ENCODE data around the gene EYS. TPM values are rescaled to one million over a fixed set of nuclear protein-coding genes. Genes with fewer than 3 reads are reported as not detected.

Gene EYS
- total and polyA plus RNA-seq, 2 of the 8 experiments (the other 6 are each of a cell fraction or from before 2014, with no cell fraction given): 0.05 to 0.13 TPM

DNA sequence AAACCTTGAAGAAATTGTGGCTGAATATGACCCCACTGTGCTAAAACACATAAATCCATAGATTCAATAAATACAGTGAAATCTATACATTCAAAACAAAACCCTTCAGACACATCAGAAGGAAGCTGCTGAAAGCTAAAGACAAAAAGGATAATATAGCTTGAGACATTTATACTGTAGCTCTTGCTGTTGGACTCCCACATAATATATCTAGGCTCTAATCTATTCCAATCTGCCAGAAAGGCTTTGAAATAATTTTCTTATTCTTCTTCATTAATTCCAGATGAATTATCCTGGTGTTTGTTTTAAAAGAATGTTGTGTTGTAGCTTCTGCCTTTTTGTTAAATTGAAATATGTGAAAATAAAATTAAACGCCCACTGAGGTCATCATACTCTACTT is 454.0 kb downstream of the EYS start:
- no peak for FAIRE-seq
- WGBS, 2 experiments (ENCODE audit: extremely low coverage in 1 of 2, insufficient coverage in 1 of 2, insufficient read length in 1 of 2, insufficient replicate concordance in 2 of 2, low coverage in 1 of 2, low lambda C conversion rate in 2 of 2, missing lambda C conversion rate in 1 of 2): 96% methylated on average over 1 of the region's 1 CpG; no CpG with 5 or more reads in 1 of the 2 experiments
- no peak overlapping the region for H2AK5ac ChIP-seq (ENCODE audit: low read depth, low read length)
- no peak for TF ChIP-seq SP2 (IDR thresholded peaks at IDR 0.05; ENCODE audit: low read length)
- TF ChIP-seq JUND (IDR thresholded peaks at IDR 0.05; ENCODE audit: low read length): no peak
- no peak for TF ChIP-seq SAP30 (IDR thresholded peaks at IDR 0.05; ENCODE audit: insufficient read depth, insufficient replicate concordance, low read length)
- TF ChIP-seq SIRT6 (IDR thresholded peaks at IDR 0.05; ENCODE audit: low read length): no peak
- TF ChIP-seq HDAC2 (IDR thresholded peaks at IDR 0.05; ENCODE audit: borderline replicate concordance in 1 of 2, low read depth in 2 of 2, low read length in 2 of 2): no peak
- no peak for TF ChIP-seq TEAD4 (IDR thresholded peaks at IDR 0.05; ENCODE audit: low read depth, low read length)
- TF ChIP-seq CHD2 (IDR thresholded peaks at IDR 0.05; ENCODE audit: low read length): no peak
- no peak for TF ChIP-seq BACH1 (IDR thresholded peaks at IDR 0.05; ENCODE audit: low read length)

More for the DNA sequence above, 454.0 kb downstream of the EYS start:
- no peaks in the 10 kb centered on the region for H3K4me1 ChIP-seq (replicated peaks in 1 of 4; ENCODE audit: control insufficient read depth in 3 of 4, insufficient read depth in 4 of 4, low read length in 3 of 4)
- H3K9ac ChIP-seq (replicated peaks in 1 of 4; ENCODE audit: extremely low read depth in 1 of 4, low read depth in 3 of 4, low read length in 3 of 4): no peak overlapping the region
- H2BK120ac ChIP-seq (replicated peaks; ENCODE audit: low read depth, low read length): no peak overlapping the region
- H2BK5ac ChIP-seq (ENCODE audit: low read depth, low read length): no peak overlapping the region
- no peak overlapping the region for H3K14ac ChIP-seq (ENCODE audit: insufficient read length)
- no peak overlapping the region for H3K27ac ChIP-seq (ENCODE audit: low read depth, low read length)
- H2BK15ac ChIP-seq (ENCODE audit: low read length): no peak overlapping the region
- H3K79me1 ChIP-seq (ENCODE audit: low read depth, low read length): no peaks in the 10 kb centered on the region
- H4K5ac ChIP-seq (ENCODE audit: insufficient read length, low read depth, low read length): no peak overlapping the region
- ChIA-PET POLR2A (ENCODE audit: partially characterized antibody) (no interaction called here), CTCF (ENCODE audit: partially characterized antibody) (no interaction called here)
- H4K91ac ChIP-seq (replicated peaks; ENCODE audit: insufficient read length, low read length): no peak overlapping the region
- H3K18ac ChIP-seq (ENCODE audit: extremely low read depth, low read length): no peak overlapping the region
- H2AFZ ChIP-seq (ENCODE audit: low read length): no peak overlapping the region
- H3K4ac ChIP-seq (replicated peaks; ENCODE audit: insufficient read length, low read depth, low read length): no peak overlapping the region
- no peak overlapping the region for H2BK12ac ChIP-seq (ENCODE audit: low read depth, low read length)
- H4K20me1 ChIP-seq (replicated peaks in 1 of 2; ENCODE audit: control insufficient read depth in 1 of 2, insufficient read depth in 2 of 2, low read length in 2 of 2): no peaks in the 10 kb centered on the region
- H3K4me3 ChIP-seq (ENCODE audit: extremely low read depth in 1 of 4, insufficient read depth in 2 of 4, low read depth in 3 of 4, low read length in 4 of 4): no peak overlapping the region
- H3K27me3 ChIP-seq (replicated peaks in 1 of 4; ENCODE audit: control insufficient read depth in 3 of 4, extremely low read depth in 1 of 4, insufficient read depth in 3 of 4, low read length in 3 of 4): no peaks in the 10 kb centered on the region
- no peak overlapping the region for H2BK20ac ChIP-seq (ENCODE audit: low read length)
- no peak overlapping the region for H3K56ac ChIP-seq (replicated peaks; ENCODE audit: insufficient read length, low read depth, low read length)
- H3K23ac ChIP-seq (ENCODE audit: insufficient read length): no peak overlapping the region
- DNase-seq (ENCODE audit: low read depth in 1 of 2, low spot score in 2 of 2): no peak
- no peaks in the 10 kb centered on the region for H3K79me2 ChIP-seq (ENCODE audit: control insufficient read depth in 1 of 2, insufficient read depth in 2 of 2, low read length in 2 of 2)
- H3K9me3 ChIP-seq (ENCODE audit: insufficient read depth in 2 of 2, low read depth in 1 of 2, low read length in 1 of 2): no peaks in the 10 kb centered on the region
- no peaks in the 10 kb centered on the region for H3K23me2 ChIP-seq (ENCODE audit: low read depth, low read length)
- H3K36me3 ChIP-seq (ENCODE audit: control insufficient read depth in 2 of 4, insufficient read depth in 4 of 4, low read length in 3 of 4): no peaks in the 10 kb centered on the region
- H3K4me2 ChIP-seq (ENCODE audit: insufficient read depth in 1 of 2, low read depth in 2 of 2, low read length in 2 of 2): no peak overlapping the region
- H4K8ac ChIP-seq (ENCODE audit: extremely low read depth, insufficient read depth, low read length): no peak overlapping the region

Data from H1 (cell line).